ENCODE measurements around the gene PCLO.
A peak's percentile ranks its signal among the peaks of the same experiment; 100 is the strongest.

PCLO gene

DNA sequence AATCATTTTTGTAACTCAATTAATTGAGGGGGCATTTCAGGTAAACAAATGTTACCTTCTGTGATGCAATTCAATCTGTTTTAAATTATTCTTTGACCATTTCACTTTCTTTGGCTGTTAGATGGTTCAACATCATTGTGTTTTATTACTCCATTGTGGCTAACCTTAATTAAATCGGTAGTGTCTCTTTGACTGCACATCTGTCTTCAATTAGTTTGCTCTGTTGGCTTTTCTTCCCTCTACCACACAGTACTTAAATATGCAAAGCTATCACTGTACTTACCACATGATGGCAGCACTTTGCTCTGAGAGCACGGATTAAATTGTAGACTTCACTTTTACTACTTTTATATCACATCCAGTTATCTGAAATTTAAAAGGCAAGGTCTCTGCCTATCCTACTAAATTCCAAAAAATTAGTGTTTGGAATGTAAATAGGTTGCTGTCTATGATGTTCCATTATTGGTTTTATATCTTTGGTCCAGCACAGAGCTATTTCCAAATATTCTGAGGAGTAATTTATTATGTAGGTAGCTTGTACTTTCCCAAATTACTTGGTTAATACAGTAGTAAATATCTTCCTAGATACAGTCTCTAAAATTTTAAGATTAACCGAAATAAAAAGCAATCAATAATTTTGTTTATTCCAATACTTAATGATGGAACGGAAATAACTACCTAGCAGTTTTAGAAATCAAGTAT lies 352.0 kb downstream of the PCLO start:
- no peak overlapping the region for H3K9ac ChIP-seq
- no peaks in the 10 kb centered on the region for H4K20me1 ChIP-seq
- peaks cover 0 to 9% (median 0%) of the 10 kb centered on the region in 10 experiments; a peak in 8 of 20 replicates for H3K4me1 ChIP-seq
- no peaks in the 10 kb centered on the region for H3K36me3 ChIP-seq
- no peaks in the 10 kb centered on the region for H3K27me3 ChIP-seq
- H3K27ac ChIP-seq, result no peak overlapping the region
- H3K4me3 ChIP-seq, result no peak overlapping the region
- no peaks in the 10 kb centered on the region for H3K9me3 ChIP-seq (replicated peaks in 1 of 11)
- H3K4me2 ChIP-seq, result no peak overlapping the region
- no peak for TF ChIP-seq Cebpa-rat (IDR thresholded peaks at IDR 0.05)

DNA sequence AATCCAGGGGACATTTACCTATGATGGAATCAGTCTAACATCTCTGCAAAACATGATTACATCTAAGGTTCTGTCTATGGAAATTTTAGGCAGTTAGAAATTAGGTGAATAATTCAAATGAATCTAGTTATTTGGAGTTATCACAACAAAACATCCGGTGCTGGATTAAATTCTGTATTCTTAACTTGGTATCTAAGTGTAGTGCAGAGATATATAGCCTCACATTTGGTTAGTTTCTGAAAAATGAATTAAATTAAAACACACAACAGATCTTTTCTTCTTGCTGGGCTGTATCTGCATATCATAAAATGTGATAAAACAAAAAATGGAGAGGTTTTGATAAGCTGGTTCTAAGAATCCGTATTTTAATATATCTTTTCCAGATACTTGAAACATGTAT lies 354.1 kb downstream of the PCLO start:
- H3K4me2 ChIP-seq, result no peak overlapping the region
- H3K27me3 ChIP-seq, result no peaks in the 10 kb centered on the region
- no peak overlapping the region for H3K9ac ChIP-seq
- no peaks in the 10 kb centered on the region for H3K9me3 ChIP-seq (replicated peaks in 1 of 11)
- no peak for TF ChIP-seq Cebpa-rat (IDR thresholded peaks at IDR 0.05)
- H3K4me1 ChIP-seq, result peaks cover 0 to 28% (median 0%) of the 10 kb centered on the region in 10 experiments; a peak in 9 of 20 replicates
- H3K27ac ChIP-seq, result no peak overlapping the region
- no peaks in the 10 kb centered on the region for H3K36me3 ChIP-seq
- H3K4me3 ChIP-seq, result no peak overlapping the region
- H4K20me1 ChIP-seq, result no peaks in the 10 kb centered on the region

GRCh38 chr7:82805527-82805960 lies 357.1 kb downstream of the PCLO start:
- H3K4me3 ChIP-seq, result no peak overlapping the region
- 0 out of 22 replicates have a peak, but pooled peaks of 1 of the 11 experiments have one; percentile 25 for TF ChIP-seq Cebpa-rat (IDR thresholded peaks at IDR 0.05)
- peak overlapping the region in 5 of 11 experiments; percentile 40 to 54 (median 50); a peak in 10 of 22 replicates for H3K4me2 ChIP-seq
- H3K9ac ChIP-seq, result no peak overlapping the region
- H4K20me1 ChIP-seq, result no peaks in the 10 kb centered on the region
- H3K4me1 ChIP-seq, result peaks cover 0 to 36% (median 0%) of the 10 kb centered on the region in 10 experiments; a peak in 9 of 20 replicates
- H3K36me3 ChIP-seq, result no peaks in the 10 kb centered on the region
- H3K9me3 ChIP-seq (replicated peaks in 1 of 11), result no peaks in the 10 kb centered on the region
- peak overlapping the region in 2 of 11 experiments; percentile 33 to 60; a peak in 3 of 22 replicates for H3K27ac ChIP-seq
- no peaks in the 10 kb centered on the region for H3K27me3 ChIP-seq

DNA sequence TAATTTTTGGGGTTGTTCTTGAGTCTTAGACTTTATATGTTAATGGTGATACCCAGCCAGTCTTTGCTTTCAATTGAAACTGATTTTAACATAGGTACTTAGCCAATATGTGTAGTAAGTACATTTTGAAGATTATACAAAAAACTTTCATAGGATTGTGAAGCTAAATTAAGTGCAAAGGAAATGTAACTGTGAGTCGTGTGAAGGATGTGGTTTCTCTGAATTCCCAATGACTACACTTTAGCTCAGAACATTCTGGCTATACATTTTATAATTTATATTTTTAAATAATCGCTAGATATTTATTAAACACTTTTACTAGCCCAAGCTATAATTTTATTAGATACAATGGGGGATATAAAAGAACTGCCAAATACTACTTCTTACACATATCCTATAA lies 359.3 kb downstream of the PCLO start:
- no peaks in the 10 kb centered on the region for H4K20me1 ChIP-seq
- H3K4me1 ChIP-seq, result peaks cover 0 to 36% (median 0%) of the 10 kb centered on the region in 10 experiments; a peak in 9 of 20 replicates
- H3K36me3 ChIP-seq, result no peaks in the 10 kb centered on the region
- TF ChIP-seq Cebpa-rat (IDR thresholded peaks at IDR 0.05), result no peak
- no peak overlapping the region for H3K9ac ChIP-seq
- peak overlapping the region in 4 of 11 experiments; percentile 4 to 51 (median 33); a peak in 6 of 22 replicates for H3K4me2 ChIP-seq
- no peak overlapping the region for H3K4me3 ChIP-seq
- no peaks in the 10 kb centered on the region for H3K9me3 ChIP-seq (replicated peaks in 1 of 11)
- no peak overlapping the region for H3K27ac ChIP-seq
- H3K27me3 ChIP-seq, result no peaks in the 10 kb centered on the region

DNA sequence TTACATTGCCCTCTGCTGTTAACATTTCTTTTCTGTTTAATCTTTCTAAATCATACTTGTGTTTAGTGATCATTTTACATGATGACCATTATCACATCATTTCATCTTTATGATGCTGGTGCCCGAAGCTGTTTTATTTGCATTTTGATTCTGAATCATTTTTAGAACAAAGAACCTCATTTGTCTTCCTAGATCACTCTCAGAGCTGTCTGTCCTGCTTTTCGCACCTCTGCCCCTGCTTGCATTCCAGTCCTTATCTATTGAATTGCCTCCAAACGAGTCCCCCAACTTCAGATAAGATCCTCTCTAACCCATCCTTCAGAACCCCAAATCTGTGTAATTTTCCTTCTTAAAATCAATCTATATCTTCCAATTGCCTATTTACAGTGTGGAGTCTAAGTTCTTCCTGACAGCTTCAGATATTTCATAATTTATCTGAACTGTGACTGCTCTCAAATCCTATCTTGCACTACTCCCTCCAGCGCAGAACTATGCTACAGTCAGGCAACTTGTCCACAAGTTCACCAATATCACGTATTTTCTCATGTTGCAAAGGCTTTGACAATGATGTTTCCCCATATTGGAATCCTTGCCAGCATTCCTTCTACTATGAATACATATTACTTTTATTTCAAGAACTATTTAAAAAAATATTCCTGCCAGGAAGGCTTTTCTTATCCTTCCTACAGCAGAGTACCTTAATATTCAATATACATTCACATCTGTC lies 372.6 kb downstream of the PCLO start:
- Histone ChIP-seq H3K9me3 (replicated peaks in 1 of 11) (no peaks in the 10 kb centered on the region), H4K20me1 (no peaks in the 10 kb centered on the region), H3K9ac (no peak overlapping the region), H3K27ac (no peak overlapping the region), H3K27me3 (no peaks in the 10 kb centered on the region), H3K36me3 (no peaks in the 10 kb centered on the region), H3K4me3 (no peak overlapping the region), H3K4me2 (no peak overlapping the region), H3K4me1 (no peaks in the 10 kb centered on the region)
- no peak for TF ChIP-seq Cebpa-rat (IDR thresholded peaks at IDR 0.05)

GRCh38 chr7:82778021-82778420 lies 384.7 kb downstream of the PCLO start:
- Histone ChIP-seq H3K9ac (no peak overlapping the region), H3K36me3 (no peaks in the 10 kb centered on the region), H3K4me2 (no peak overlapping the region), H3K4me3 (no peak overlapping the region), H4K20me1 (no peaks in the 10 kb centered on the region), H3K27ac (no peak overlapping the region), H3K9me3 (replicated peaks in 1 of 11) (no peaks in the 10 kb centered on the region), H3K27me3 (no peaks in the 10 kb centered on the region), H3K4me1 (no peaks in the 10 kb centered on the region)
- TF ChIP-seq Cebpa-rat (IDR thresholded peaks at IDR 0.05), result no peak

DNA sequence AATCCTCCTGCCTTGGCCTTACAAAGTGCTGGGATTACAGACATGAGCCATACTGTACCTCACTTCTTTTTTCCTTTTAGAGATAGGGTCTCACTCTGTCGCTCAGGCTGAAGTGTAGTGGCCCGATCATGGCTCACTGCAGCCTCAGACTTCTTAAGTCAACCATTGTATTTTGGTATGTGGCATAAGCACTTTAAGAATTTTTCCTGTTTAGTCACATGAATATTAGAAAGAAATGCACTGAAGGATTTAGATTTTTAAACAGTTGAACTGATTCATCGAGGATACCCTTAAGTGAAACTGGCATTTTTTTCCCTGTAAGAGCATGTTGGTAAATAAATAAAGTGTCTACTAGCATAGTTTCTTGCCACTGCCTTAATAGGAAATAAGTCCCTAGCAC lies 399.8 kb downstream of the PCLO start:
- no peak overlapping the region for H3K9ac ChIP-seq
- no peak for TF ChIP-seq Cebpa-rat (IDR thresholded peaks at IDR 0.05)
- no peaks in the 10 kb centered on the region for H4K20me1 ChIP-seq
- no peaks in the 10 kb centered on the region for H3K9me3 ChIP-seq (replicated peaks in 1 of 11)
- no peak overlapping the region for H3K4me2 ChIP-seq
- no peaks in the 10 kb centered on the region for H3K27me3 ChIP-seq
- no peak overlapping the region for H3K4me3 ChIP-seq
- no peaks in the 10 kb centered on the region for H3K4me1 ChIP-seq
- no peaks in the 10 kb centered on the region for H3K36me3 ChIP-seq
- H3K27ac ChIP-seq, result no peak overlapping the region

GRCh38 chr7:82760831-82761230 lies 401.9 kb downstream of the PCLO start:
- H3K4me1 ChIP-seq, result no peaks in the 10 kb centered on the region
- TF ChIP-seq Cebpa-rat (IDR thresholded peaks at IDR 0.05), result no peak
- no peaks in the 10 kb centered on the region for H3K36me3 ChIP-seq
- no peak overlapping the region for H3K9ac ChIP-seq
- no peaks in the 10 kb centered on the region for H4K20me1 ChIP-seq
- no peak overlapping the region for H3K27ac ChIP-seq
- no peaks in the 10 kb centered on the region for H3K9me3 ChIP-seq (replicated peaks in 1 of 11)
- no peaks in the 10 kb centered on the region for H3K27me3 ChIP-seq
- no peak overlapping the region for H3K4me3 ChIP-seq
- H3K4me2 ChIP-seq, result no peak overlapping the region

DNA sequence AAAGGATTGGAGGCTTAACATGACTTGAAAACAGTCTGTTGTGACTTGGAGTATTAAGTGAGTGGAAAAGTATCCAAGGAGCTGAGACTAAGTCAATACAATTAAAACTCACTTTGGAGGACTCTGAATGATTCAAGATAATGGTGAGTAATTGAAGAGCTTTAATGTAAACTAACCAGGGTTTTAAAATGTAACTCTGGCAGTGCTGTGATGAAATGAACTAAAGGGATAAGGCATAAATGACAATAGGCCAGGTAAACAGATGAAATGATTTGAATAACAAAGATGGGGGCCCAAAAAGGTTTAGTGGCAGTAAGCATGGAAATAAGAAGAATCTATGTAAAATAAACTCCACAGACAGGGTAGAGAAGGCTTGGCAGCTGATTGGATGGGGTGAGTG lies 402.6 kb downstream of the PCLO start:
- Histone ChIP-seq H3K27me3 (no peaks in the 10 kb centered on the region), H3K4me3 (no peak overlapping the region), H3K4me1 (no peaks in the 10 kb centered on the region), H3K36me3 (no peaks in the 10 kb centered on the region), H4K20me1 (no peaks in the 10 kb centered on the region), H3K4me2 (no peak overlapping the region), H3K9me3 (replicated peaks in 1 of 11) (no peaks in the 10 kb centered on the region), H3K27ac (no peak overlapping the region), H3K9ac (no peak overlapping the region)
- TF ChIP-seq Cebpa-rat (IDR thresholded peaks at IDR 0.05), result no peak
